ENCODE measurements around the gene GRM1.

- no peak for TF ChIP-seq CTCF (conservative IDR thresholded peaks at IDR 0.05)
- no peak for TF ChIP-seq ZFX (IDR thresholded peaks at IDR 0.05)
These were observed 11.5 kb downstream of the GRM1 start for GRCh38 chr6:146040360-146040759.

All from C4-2B (cell line).